ENCODE measurements around the gene TECTA.
"Not testable (repeated sequence)": the region's sequence is repeated elsewhere in the genome, so short reads cannot be mapped to it uniquely, and the experiment has no call there.

TECTA gene

DNA sequence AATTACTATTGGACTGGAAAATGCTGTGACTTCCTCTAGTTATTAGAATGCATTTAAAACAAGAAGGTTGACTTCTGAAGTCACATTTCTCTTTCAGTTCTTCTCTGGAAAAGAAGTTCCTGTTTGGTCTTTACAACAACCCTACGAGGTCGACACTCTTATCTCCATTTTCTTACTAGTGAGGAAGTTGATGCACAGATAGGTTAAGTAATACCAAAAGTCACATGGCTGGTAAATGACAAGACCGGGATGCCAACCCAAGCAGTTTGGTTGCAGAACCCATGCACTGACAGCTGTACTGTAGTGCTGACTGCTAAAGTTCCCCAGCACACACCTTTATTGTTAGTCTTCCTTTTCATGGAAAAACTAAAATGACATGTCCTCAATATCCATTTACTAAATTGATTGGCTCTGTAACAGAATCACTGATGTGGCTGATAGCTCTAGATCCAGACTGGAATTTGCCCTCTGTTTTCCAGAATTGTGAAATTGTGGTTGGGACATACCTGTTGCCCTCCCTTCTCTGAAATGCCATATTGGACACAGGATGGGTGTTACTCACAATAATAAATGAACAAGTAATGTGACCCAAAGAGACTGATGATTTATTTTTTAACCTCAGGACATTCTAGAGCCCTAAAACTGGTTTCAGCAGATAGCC, 9.4 kb upstream of the TECTA start:
- DNase-seq: no peak

DNA sequence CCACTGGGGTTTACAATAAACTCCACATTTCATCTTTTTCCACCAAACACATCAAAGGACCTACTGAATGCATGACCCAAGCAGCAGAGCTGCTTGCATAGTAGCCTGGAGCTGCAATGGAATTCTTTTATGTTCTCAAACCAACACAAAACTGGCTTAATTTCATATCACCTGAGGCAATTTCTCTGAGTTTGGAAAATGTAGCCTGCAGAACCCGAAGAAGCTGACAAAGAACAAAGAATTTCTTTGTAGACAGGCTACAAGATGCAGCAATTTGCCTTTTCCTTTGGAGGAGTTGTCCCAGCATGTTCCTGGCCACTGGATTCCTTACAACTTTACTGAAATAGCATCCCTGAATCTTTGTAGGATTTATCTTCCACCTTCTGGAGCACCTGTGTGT, 5.5 kb upstream of the TECTA start:
- no peak for DNase-seq

DNA sequence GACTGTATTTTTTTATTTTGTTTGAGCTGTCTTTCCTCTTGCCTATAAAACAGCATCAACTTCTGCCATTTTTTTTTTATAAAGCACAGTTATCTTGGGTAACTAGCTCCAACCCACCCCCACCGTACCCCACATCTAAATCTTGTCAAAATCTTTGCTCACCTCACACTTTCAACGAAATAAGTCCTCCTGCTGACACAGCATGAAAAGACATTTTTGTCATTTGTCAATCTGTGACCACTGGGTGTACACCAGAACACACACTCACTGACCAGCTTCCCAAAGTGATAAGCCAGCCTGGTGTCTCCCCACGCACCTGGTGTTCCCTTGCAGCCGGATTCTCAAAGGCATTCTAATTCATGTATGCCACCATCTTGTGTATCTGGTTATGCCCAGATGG, 1.7 kb upstream of the TECTA start:
- DNase-seq: no peak

DNA sequence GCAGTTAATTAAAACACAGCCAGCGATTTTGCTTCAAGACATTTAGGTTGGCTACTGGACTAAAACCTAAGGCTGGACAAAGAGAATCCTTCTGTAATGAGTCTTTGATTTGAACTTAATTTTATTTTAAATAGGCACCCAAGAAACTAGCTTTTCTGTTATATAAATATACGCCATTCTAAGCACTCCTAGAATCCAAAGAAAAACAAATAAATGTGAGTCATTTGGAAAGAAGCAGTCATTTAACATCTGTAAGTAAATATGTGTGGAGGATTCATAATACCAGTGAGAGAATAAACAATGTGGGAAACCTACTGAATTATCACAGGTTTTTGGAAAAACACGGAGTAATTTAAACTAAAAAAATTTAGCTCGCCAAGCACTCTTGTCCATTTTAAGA, 1.2 kb upstream of the TECTA start:
- DNase-seq: no peak

DNA sequence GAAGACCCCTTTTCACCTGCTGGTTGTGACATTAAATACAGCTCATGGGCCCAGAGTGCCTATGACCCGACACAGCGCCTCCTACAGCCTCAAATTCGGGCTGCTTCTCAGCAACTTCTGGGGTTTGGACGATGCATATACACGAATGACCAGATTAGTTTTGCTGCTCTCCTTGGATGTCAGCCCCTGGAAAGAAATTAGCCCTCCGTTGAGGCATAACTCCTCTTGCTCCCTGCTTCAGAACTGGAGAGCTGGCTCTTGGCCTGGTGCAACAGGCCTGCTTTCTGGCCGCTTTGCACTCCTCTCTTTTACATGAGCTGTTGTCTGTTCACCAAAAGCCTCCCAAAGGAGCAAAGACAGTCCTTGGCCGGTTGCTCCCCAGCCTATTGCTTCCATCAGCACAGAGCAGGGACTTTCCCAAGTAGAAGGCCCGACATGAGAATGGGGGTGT, 3.3 kb downstream of the TECTA start:
- DNase-seq: no peak

DNA sequence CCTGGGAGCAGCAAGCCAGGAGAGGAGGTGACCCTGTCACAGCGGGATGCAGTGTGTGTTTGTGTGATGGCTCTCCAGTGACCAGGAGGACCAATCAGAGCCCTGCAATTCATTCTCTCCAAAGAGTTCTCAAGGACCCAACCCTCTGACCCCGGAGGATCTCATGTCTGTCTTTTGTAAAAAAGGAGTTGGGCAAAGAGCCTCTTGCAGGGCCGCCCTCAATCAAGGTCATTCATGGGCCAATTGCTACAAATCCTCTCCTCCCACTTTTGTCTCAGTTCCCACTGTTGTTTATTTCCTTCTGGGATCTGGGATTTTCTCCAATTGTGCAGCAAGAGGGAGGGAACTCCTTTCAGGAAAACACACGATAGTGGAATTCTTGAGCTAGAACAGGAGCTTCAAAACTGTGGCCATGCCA, 4.0 kb downstream of the TECTA start:
- no peak for DNase-seq

DNA sequence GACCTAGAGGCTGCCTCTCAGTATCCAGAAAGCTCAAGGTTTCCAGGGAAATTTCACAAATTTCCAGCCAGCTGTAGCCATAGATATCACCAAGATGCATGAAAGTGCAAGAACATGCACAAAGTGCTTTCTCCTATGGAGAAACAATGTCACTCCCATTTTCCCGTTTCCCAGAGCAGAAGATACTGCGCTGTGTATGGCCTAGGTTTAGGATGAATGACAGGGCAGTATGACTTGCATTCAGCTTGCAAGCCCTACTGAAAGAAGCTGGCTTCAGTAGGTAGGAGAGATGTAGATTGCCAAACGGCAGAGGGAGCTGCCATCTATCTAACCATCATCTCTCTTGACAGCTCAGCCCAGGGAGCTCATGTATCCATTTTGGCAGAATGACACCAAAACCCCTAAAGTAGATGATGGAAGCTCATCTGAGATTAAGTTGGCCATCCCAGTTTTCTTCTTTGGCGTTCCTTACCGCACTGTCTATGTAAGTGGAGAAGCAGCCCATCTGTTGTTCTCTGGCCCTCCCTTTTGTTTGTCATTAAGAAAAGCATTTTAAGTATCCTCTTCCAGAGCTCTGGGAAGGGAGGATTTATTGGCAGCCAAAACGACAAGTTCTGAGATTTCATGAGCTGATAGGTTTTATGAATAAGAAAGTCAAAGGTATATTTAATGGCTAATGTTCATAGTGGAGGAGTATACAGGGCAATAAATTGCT, 4.6 kb downstream of the TECTA start:
- DNase-seq: no peak

DNA sequence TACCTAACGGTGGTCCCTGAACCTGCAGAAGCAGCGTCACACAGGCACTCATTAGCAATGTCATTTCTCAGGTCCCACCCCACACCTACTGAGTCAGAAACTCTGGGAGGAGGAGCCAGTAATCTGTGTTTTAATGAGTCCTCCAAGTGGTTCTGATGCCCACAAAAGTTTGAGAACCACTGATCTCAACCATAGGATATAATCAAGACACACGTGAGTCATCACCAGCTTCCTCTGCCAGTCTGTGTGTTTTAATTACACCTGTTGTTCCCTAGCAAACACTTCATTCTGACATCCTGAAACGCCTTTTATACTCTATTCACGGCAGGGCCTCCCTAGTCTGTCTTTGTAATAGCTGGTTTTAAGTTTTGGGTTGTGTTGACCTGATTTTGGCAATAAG, 5.8 kb downstream of the TECTA start:
- DNase-seq: no peak

DNA sequence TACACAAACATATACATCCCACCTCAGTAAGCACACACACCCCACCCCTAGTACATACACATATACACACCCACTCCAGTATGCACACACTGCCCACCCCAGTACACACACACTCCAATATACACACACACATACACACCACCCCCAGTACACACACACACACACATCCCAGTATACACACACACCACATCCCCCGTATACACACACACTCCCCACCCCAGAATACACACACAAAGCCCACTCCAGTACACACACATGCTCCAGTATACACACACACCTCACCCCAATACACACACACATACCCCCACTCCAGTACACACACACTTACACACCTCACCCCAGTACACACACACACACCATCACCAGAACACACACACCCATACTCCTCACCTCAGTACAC, 7.4 kb downstream of the TECTA start:
- DNase-seq: no peak

DNA sequence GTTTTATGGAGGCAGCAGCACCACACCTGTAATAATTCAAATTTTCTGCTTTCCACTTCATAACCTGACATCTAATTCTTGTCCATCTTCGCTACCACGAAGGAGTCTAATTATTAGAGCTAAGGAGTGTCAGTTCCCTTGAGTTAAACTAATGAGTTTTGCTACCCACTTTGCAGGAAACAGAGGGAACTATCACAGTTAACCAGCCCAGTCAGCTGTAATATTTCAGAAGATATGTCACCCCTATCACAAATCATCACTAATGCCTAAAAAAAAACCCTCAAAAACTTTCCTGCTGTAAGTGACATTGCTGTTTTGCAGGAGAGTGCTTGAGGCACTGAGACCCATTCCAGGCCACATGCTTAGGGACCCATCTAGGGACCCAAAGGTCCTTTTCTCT, 8.4 kb downstream of the TECTA start:
- DNase-seq: no peak

DNA sequence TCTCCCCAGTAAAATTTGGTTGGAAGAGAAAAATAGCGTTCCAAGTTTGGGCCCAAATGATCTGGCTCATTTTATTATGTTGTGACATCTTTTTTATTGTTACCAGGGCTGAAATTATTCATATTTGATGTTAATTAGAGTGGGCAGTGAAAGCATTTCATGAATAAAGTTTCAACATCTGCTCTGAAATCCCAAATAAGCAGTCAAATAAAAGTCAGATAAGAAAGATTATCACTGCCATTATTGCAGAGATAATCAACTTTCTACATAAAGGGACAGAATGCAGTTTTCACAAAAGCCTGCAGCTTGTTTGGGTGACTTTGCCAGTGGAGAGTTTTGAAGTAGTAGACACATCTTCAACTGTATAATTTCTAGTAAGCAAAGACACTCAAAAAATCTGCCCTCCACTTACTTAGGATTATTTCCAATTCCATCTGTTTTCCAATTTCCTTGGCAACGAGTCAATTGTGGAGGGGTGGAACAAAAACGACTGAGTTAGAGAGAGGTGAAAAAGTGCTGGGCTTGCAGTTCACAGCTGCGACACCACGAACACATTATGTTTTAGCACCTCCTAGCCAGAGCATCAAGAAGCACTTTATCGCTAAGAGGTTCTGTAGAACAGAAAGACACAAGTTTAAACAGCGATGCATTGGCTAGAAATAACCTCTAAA, 9.0 kb downstream of the TECTA start:
- no peak for DNase-seq

DNA sequence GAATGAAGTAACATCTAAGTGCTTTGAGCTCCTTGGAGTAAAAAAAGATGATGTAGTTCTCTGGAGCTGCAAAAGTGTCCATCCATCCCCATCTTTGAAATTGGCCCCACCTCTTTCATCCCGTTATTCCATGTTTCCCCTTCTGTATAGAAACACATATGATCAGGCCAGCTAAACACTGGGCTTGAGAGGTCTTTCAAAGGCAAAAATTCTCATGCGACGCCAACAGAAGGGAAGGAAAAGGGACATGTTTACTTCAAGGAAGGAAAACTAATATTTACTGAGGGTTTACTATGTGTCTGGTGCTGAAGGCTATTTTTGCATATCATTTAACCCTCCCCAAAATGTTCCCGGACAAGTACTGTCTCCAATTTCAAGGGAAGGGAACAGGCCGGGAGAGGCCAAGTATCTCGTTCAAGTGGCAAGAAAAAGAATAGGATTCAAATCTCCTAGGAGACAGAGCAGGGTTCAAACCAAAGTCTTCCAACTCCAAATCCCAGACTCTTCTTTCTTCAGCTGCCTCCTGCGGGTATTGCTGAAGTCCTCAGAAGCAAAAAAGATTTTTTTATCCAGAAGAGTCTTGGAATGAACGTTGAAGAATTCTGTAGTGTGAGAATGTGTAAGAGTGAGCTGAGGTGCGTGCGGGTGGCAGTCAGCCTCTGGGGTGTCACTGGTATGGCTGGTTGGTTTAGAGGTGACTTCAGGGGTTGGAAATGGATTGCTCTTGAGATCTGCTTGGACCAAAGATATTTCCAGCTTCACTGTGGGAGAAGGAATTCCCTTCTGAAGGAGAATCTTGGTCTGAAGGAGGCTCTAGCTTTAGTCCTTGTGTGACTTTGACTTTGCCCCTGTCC, 10.1 kb downstream of the TECTA start:
- DNase-seq: no peak

DNA sequence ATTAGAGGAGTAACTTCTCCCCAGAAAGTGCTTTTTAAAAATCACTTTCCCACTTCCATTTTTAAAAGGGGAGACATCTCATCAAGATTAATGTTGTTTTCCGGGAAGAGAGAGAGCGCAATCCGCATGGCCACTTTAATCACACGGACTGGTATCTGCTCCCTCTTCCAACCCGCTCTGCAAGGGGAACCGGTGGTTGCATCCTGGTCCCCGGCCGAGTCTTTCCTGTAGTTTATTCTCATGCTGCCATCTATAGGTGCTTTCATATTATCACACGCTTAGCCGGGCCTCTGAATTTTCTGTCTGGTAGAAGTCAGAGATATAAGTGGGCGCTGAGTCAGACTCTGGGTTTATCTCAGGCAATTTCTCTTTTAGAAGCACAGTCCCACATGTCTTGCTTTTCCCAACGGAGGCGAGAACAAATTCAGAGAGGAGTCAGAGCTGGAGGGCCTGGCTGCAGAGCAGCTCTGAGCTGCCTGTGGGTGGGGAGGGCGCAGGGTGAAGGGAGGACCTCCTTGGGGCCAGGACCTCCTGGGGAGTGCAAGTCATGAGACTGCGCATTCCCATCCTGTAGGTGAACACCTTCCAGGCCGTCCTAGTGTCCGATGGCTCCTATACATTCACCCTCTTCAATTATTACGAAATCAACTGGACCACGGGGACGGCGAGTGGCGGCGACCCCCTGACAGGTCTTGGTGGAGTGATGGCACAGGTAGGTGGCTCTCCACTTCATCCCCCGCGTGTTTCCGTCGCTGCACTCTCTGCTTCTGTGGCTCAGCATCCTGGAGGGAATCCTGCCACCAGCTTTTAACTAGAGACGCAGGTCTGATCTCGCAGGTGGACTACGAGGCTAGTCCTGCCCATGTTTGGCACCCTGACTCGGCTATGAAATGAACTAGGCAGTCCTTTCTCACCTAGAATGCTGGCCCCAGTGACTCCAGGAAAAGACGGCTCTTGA, 11.7 kb downstream of the TECTA start:
- no peak for DNase-seq

DNA sequence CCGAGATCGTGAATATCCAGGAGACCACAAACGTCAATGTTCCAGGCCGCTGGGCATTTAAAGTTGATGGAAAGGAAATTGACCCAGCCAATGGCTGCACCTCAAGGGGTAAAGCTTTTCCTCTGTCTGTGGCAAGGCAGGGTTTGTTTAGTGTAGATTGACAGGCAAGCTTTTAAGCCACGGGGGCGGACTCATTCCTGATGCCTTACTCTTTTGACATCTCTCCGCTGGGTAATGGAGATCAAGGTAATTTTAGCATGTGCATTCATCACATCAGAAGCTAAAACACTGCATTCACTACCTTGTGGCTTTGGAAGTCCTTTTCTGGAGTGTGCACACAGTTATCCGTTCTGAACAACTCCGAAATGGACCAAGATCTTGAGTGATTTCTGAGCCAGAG, 12.6 kb downstream of the TECTA start:
- DNase-seq: no peak

DNA sequence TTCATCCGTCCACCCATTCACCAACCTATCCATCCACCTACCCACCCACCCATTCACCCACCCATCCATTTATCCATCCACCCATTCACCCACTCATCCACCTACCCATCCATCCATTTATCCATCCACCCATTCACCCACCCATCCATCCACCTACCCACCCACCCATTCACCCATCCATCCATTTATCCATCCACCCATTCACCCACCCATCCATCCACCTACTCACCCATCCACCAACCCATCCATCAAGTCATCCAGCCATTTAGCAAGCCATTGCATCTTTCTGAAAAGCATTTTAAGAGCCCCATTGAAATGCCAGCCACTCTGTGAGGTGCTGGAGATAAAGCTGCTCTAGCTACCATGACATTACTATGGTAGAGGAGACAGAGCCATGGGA, 14.0 kb downstream of the TECTA start:
- not testable (repeated sequence) for DNase-seq

DNA sequence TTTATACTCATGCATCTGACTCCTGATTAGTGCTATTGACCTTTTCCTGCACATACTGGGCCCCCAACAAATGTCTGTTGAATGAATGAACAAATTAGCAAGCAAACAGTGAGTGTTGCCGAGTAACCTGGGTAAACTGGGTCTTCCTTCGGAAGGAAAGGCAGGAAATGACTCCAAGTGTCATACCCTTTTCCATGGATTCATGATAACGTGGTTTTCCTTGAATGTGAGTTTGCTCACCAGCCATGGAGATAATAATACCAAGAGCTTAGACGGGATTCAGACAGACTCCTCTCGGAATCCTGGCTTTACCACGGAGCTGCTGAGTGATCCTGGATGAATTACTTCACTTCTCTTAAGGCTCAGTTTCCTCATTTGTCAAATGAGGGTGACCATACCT, 16.7 kb downstream of the TECTA start:
- no peak for DNase-seq

DNA sequence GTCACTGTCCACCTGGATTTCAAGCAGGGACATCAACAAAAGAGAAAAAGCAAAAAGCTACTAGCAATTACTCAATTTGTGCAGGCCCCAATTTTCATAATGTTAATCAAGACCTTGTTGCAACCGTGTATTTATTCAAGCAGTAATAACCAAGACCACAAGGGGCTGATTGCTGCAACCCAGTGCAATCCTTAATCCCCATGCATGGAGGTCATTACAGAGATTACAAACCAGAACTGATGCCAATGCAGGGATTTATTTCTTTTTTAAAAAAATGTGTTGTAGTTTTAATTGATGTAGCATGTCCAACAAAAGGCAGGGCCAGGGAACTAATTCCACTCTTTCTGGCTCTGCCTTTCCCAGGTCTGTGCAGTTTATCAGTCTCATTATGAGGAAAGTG, 18.4 kb downstream of the TECTA start:
- DNase-seq: no peak

DNA sequence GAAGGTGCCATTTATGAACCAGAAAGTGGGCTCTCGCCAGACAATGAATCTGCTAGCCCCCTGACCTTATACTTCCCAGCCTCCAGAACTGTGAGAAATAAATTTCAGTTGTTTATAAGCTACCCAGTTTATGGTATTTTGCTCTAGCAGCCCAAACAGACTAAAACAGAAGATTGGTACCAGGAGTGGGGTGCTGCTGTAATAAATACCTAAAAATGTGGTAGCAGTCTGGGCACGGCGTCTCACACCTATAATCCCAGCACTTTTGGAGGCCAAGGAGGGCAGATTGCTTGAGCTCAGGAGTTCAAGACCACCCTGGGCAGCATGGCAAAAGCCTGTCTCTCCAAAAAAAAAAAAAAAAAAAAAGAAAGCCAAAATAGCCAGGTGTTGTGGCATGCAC, 21.3 kb downstream of the TECTA start:
- DNase-seq: no peak

DNA sequence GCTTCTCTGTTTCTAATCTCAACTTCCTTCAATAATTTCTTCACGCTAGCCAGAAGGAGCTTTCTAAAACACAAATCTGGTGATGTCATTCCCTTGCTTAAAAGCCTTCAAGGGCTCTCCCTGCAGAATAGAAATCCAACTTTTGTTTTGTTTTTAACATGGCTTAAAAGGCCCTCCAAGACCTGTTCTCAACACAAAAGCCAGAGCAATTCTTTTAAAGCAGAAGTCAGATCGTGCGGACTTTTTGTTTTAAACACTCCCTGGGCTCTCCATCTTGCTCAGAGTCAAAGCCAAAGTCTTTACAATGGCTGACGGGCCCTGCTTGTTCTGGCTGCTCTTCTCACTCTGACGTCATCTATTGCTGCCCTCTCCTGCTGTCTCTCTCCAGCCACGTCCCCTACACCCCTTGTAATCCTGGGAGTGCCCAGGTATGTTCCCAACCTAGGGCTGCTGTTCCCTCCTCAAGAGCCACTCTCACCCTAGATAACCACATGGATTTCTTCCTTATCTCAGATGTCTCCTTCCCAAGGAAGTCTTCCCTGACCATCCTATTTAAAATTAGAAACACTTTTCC, 22.5 kb downstream of the TECTA start:
- DNase-seq: no peak

DNA sequence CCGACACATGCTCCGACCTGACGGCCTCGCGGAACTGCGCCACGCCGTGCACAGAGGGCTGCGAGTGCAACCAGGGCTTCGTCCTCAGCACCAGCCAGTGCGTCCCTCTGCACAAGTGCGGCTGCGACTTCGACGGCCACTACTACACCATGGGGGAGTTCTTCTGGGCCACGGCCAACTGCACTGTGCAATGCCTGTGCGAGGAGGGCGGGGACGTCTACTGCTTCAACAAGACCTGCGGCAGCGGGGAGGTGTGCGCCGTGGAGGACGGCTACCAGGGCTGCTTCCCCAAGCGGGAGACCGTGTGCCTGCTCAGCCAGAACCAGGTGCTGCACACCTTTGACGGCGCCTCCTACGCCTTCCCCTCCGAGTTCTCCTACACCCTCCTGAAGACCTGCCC, 26.8 kb downstream of the TECTA start:
- no peak for DNase-seq

Measured in NCI-H187 (cell line).